ENCODE results near the gene TMEM176B.

The TMEM176B gene

GRCh38 chr7:150806454-150806853 lies 6.3 kb upstream of the TMEM176B start:
- H3K27ac Mint-ChIP-seq, result no peak overlapping the region
- peaks cover 5% of the 10 kb centered on the region for H3K27me3 Mint-ChIP-seq
- H3K4me3 Mint-ChIP-seq, result no peak overlapping the region
- H3K9me3 Mint-ChIP-seq, result peaks cover 20% of the 10 kb centered on the region
- intact Hi-C loops (cut with micrococcal nuclease), result loop anchor here (10.0 kb wide), 1 partner anchor 68 kb away; no protein-coding TSS in a partner anchor
- peaks cover 53% of the 10 kb centered on the region for H3K36me3 Mint-ChIP-seq (ENCODE audit: low read depth)
- peaks cover 30% of the 10 kb centered on the region for H3K4me1 Mint-ChIP-seq (ENCODE audit: low read depth)

- peaks cover 34% of the 10 kb centered on the region for H3K4me1 Mint-ChIP-seq (ENCODE audit: low read depth)
- peaks cover 5% of the 10 kb centered on the region for H3K27me3 Mint-ChIP-seq
- H3K4me3 Mint-ChIP-seq, result no peak overlapping the region
- peaks cover 59% of the 10 kb centered on the region for H3K36me3 Mint-ChIP-seq (ENCODE audit: low read depth)
- peaks cover 20% of the 10 kb centered on the region for H3K9me3 Mint-ChIP-seq
- H3K27ac Mint-ChIP-seq, result no peak overlapping the region
- intact Hi-C loops (cut with micrococcal nuclease), result loop anchor here (10.0 kb wide), 1 partner anchor 69 kb away; no protein-coding TSS in a partner anchor
These were observed 5.7 kb upstream of the TMEM176B start for GRCh38 chr7:150805864-150806263.

- Mint-ChIP-seq H3K4me3 (no peak overlapping the region), H3K36me3 (ENCODE audit: low read depth) (peaks cover 63% of the 10 kb centered on the region), H3K4me1 (ENCODE audit: low read depth) (peaks cover 34% of the 10 kb centered on the region), H3K27me3 (peaks cover 2% of the 10 kb centered on the region), H3K27ac (peak overlapping the region; percentile 51), H3K9me3 (peaks cover 20% of the 10 kb centered on the region)
- intact Hi-C loops (cut with micrococcal nuclease), result loop anchor here (10.0 kb wide), 1 partner anchor 70 kb away; no protein-coding TSS in a partner anchor
These were observed 4.6 kb upstream of the TMEM176B start for GRCh38 chr7:150804802-150805201.

- no peaks in the 10 kb centered on the region for H3K27me3 Mint-ChIP-seq
- H3K4me1 Mint-ChIP-seq (ENCODE audit: low read depth), result peaks cover 47% of the 10 kb centered on the region
- intact Hi-C loops (cut with micrococcal nuclease), result loop anchor here (10.0 kb wide), 1 partner anchor 71 kb away; no protein-coding TSS in a partner anchor
- H3K27ac Mint-ChIP-seq, result no peak overlapping the region
- peak overlapping the region; percentile 6 for H3K4me3 Mint-ChIP-seq
- peaks cover 20% of the 10 kb centered on the region for H3K9me3 Mint-ChIP-seq
- H3K36me3 Mint-ChIP-seq (ENCODE audit: low read depth), result peaks cover 63% of the 10 kb centered on the region
These were observed 3.1 kb upstream of the TMEM176B start for GRCh38 chr7:150803161-150803860.

- Mint-ChIP-seq H3K27ac (peak overlapping the region; percentile 96), H3K36me3 (ENCODE audit: low read depth) (peaks cover 63% of the 10 kb centered on the region), H3K4me1 (ENCODE audit: low read depth) (peaks cover 49% of the 10 kb centered on the region), H3K9me3 (peaks cover 20% of the 10 kb centered on the region), H3K27me3 (no peaks in the 10 kb centered on the region), H3K4me3 (peak overlapping the region; percentile 96)
- intact Hi-C loops (cut with micrococcal nuclease), result loop anchor here (2.0 to 10.0 kb wide), 2 partner anchors 23 to 73 kb away; no protein-coding TSS in a partner anchor
These were observed 2.0 kb upstream of the TMEM176B start for GRCh38 chr7:150801946-150802771.

GRCh38 chr7:150801242-150801945 lies 1.2 kb upstream of the TMEM176B start:
- Mint-ChIP-seq H3K36me3 (ENCODE audit: low read depth) (peaks cover 59% of the 10 kb centered on the region), H3K4me1 (ENCODE audit: low read depth) (peaks cover 49% of the 10 kb centered on the region), H3K27ac (peak overlapping the region; percentile 96), H3K4me3 (peak overlapping the region; percentile 96), H3K27me3 (no peaks in the 10 kb centered on the region), H3K9me3 (peaks cover 17% of the 10 kb centered on the region)
- intact Hi-C loops (cut with micrococcal nuclease), result loop anchor here (2.0 to 10.0 kb wide), 2 partner anchors 23 to 73 kb away; no protein-coding TSS in a partner anchor

- peaks cover 10% of the 10 kb centered on the region for H3K9me3 Mint-ChIP-seq
- peaks cover 52% of the 10 kb centered on the region for H3K36me3 Mint-ChIP-seq (ENCODE audit: low read depth)
- H3K27ac Mint-ChIP-seq, result peak within 1 kb of the TSS; percentile 96
- H3K4me1 Mint-ChIP-seq (ENCODE audit: low read depth), result peaks cover 49% of the 10 kb centered on the region
- H3K4me3 Mint-ChIP-seq, result peak within 1 kb of the TSS; percentile 96
- intact Hi-C loops (cut with micrococcal nuclease), result loop anchor here (2.0 to 10.0 kb wide), 2 partner anchors 22 to 74 kb away; no protein-coding TSS in a partner anchor
- no peaks in the 10 kb centered on the region for H3K27me3 Mint-ChIP-seq
These were observed 547 bp upstream of the TMEM176B start, which contains the start of gene TMEM176A for GRCh38 chr7:150800581-150801241. Gene TMEM176A (plus strand): TSS chr7:150800769. CDS start chr7:150801551, 782 bp downstream.

- intact Hi-C loops (cut with micrococcal nuclease), result no loop called here
These were observed 1.0 kb downstream of the TMEM176B start for GRCh38 chr7:150799156-150799555.

GRCh38 chr7:150797661-150798060 lies 2.5 kb downstream of the TMEM176B start:
- H3K4me3 Mint-ChIP-seq, result no peak overlapping the region

More at GRCh38 chr7:150799156-150799555, 1.0 kb downstream of the TMEM176B start:
- Mint-ChIP-seq H3K27me3 (no peaks in the 10 kb centered on the region), H3K4me1 (ENCODE audit: low read depth) (peaks cover 40% of the 10 kb centered on the region), H3K27ac (peak overlapping the region; percentile 96), H3K4me3 (peak overlapping the region; percentile 96), H3K36me3 (ENCODE audit: low read depth) (peaks cover 37% of the 10 kb centered on the region), H3K9me3 (no peaks in the 10 kb centered on the region)

GRCh38 chr7:150793569-150794238 lies 6.5 kb downstream of the TMEM176B start:
- Mint-ChIP-seq H3K4me3 (no peak overlapping the region), H3K9me3 (no peaks in the 10 kb centered on the region), H3K27ac (no peak overlapping the region), H3K4me1 (ENCODE audit: low read depth) (peaks cover 6% of the 10 kb centered on the region), H3K27me3 (no peaks in the 10 kb centered on the region), H3K36me3 (ENCODE audit: low read depth) (peaks cover 6% of the 10 kb centered on the region)
- intact Hi-C loops (cut with micrococcal nuclease), result no loop called here

More at GRCh38 chr7:150797661-150798060, 2.5 kb downstream of the TMEM176B start:
- intact Hi-C loops (cut with micrococcal nuclease), result loop anchor here (1.0 kb wide), 1 partner anchor 10 kb away; no protein-coding TSS in a partner anchor
- Mint-ChIP-seq H3K36me3 (ENCODE audit: low read depth) (peaks cover 22% of the 10 kb centered on the region), H3K4me1 (ENCODE audit: low read depth) (peaks cover 31% of the 10 kb centered on the region), H3K27ac (no peak overlapping the region), H3K9me3 (no peaks in the 10 kb centered on the region), H3K27me3 (no peaks in the 10 kb centered on the region)

- H3K4me1 Mint-ChIP-seq (ENCODE audit: low read depth), result no peaks in the 10 kb centered on the region
- H3K27me3 Mint-ChIP-seq, result no peaks in the 10 kb centered on the region
- H3K4me3 Mint-ChIP-seq, result peak overlapping the region; percentile 8
- H3K27ac Mint-ChIP-seq, result no peak overlapping the region
- H3K9me3 Mint-ChIP-seq, result no peaks in the 10 kb centered on the region
- H3K36me3 Mint-ChIP-seq (ENCODE audit: low read depth), result peaks cover 23% of the 10 kb centered on the region
- intact Hi-C loops (cut with micrococcal nuclease), result no loop called here
These were observed 8.3 kb downstream of the TMEM176B start for GRCh38 chr7:150791746-150792452.

GRCh38 chr7:150791304-150791703 lies 8.9 kb downstream of the TMEM176B start:
- H3K4me3 Mint-ChIP-seq, result peak overlapping the region; percentile 8
- H3K27ac Mint-ChIP-seq, result no peak overlapping the region
- peaks cover 23% of the 10 kb centered on the region for H3K36me3 Mint-ChIP-seq (ENCODE audit: low read depth)
- no peaks in the 10 kb centered on the region for H3K4me1 Mint-ChIP-seq (ENCODE audit: low read depth)
- intact Hi-C loops (cut with micrococcal nuclease), result no loop called here
- H3K9me3 Mint-ChIP-seq, result no peaks in the 10 kb centered on the region
- H3K27me3 Mint-ChIP-seq, result no peaks in the 10 kb centered on the region

Measured in dendritic cell treated with granulocyte-macrophage colony-stimulating factor and Interleukin-4, amounts not matched to agents 40 ng/mL and 50 ng/mL, for 4 days (primary cell).